ENCODE data around the gene THSD4.
"Not testable (repeated sequence)": the region's sequence is repeated elsewhere in the genome, so short reads cannot be mapped to it uniquely, and the experiment has no call there.

Gene THSD4

GRCh38 chr15:71437919-71438318 is 322.6 kb downstream of the THSD4 start:
- Histone ChIP-seq H3K9me3 (ENCODE audit: control insufficient read depth, insufficient read depth, low read length) (no peaks in the 10 kb centered on the region), H3K4me2 (ENCODE audit: low read length) (no peak overlapping the region), H3K9me2 (replicated peaks; ENCODE audit: control insufficient read depth, low read length) (no peaks in the 10 kb centered on the region), H4K20me1 (ENCODE audit: control insufficient read depth, insufficient read depth, low read depth, low read length) (no peaks in the 10 kb centered on the region), H3K79me2 (ENCODE audit: control insufficient read depth, low read length) (no peaks in the 10 kb centered on the region), H3F3A (ENCODE audit: control insufficient read depth, insufficient read depth) (no peaks in the 10 kb centered on the region), H3K27ac (ENCODE audit: low read depth, low read length) (no peak overlapping the region), H3K4me3 (ENCODE audit: low read length) (no peak overlapping the region), H3K4me1 (ENCODE audit: control insufficient read depth, low read length) (no peaks in the 10 kb centered on the region), H3K27me3 (ENCODE audit: control insufficient read depth, low read length) (peaks cover 10% of the 10 kb centered on the region; the same call in 1 of the 2 replicates), H3K36me3 (ENCODE audit: control insufficient read depth, low read length) (no peaks in the 10 kb centered on the region)
- no peak for TF ChIP-seq CTCF (IDR thresholded peaks at IDR 0.05; ENCODE audit: low read depth, low read length, poor library complexity, severe bottlenecking)
- TF ChIP-seq EZH2phosphoT487 (IDR thresholded peaks at IDR 0.05; ENCODE audit: borderline replicate concordance, low read length), result no peak

- not testable (repeated sequence) for H4K20me1 ChIP-seq (ENCODE audit: control insufficient read depth, insufficient read depth, low read depth, low read length); H3K4me2 ChIP-seq (ENCODE audit: low read length); H3F3A ChIP-seq (ENCODE audit: control insufficient read depth, insufficient read depth); H3K9me3 ChIP-seq (ENCODE audit: control insufficient read depth, insufficient read depth, low read length); H3K79me2 ChIP-seq (ENCODE audit: control insufficient read depth, low read length); H3K27ac ChIP-seq (ENCODE audit: low read depth, low read length); H3K36me3 ChIP-seq (ENCODE audit: control insufficient read depth, low read length); H3K9me2 ChIP-seq (replicated peaks; ENCODE audit: control insufficient read depth, low read length); H3K4me3 ChIP-seq (ENCODE audit: low read length); H3K4me1 ChIP-seq (ENCODE audit: control insufficient read depth, low read length)
- peaks cover 14% of the 10 kb centered on the region for H3K27me3 ChIP-seq (ENCODE audit: control insufficient read depth, low read length)
These were observed 324.2 kb downstream of the THSD4 start for GRCh38 chr15:71439478-71439877.

GRCh38 chr15:71440489-71441110 is 325.3 kb downstream of the THSD4 start:
- H3K79me2 ChIP-seq (ENCODE audit: control insufficient read depth, low read length), result no peaks in the 10 kb centered on the region
- no peak overlapping the region for H3K4me2 ChIP-seq (ENCODE audit: low read length)
- H3F3A ChIP-seq (ENCODE audit: control insufficient read depth, insufficient read depth), result no peaks in the 10 kb centered on the region
- peaks cover 19% of the 10 kb centered on the region for H3K27me3 ChIP-seq (ENCODE audit: control insufficient read depth, low read length)
- H3K9me3 ChIP-seq (ENCODE audit: control insufficient read depth, insufficient read depth, low read length), result no peaks in the 10 kb centered on the region
- H3K36me3 ChIP-seq (ENCODE audit: control insufficient read depth, low read length), result no peaks in the 10 kb centered on the region
- no peaks in the 10 kb centered on the region for H4K20me1 ChIP-seq (ENCODE audit: control insufficient read depth, insufficient read depth, low read depth, low read length)
- no peak overlapping the region for H3K4me3 ChIP-seq (ENCODE audit: low read length)
- no peak for TF ChIP-seq EZH2phosphoT487 (IDR thresholded peaks at IDR 0.05; ENCODE audit: borderline replicate concordance, low read length)
- peak; percentile 55 for TF ChIP-seq CTCF (IDR thresholded peaks at IDR 0.05; ENCODE audit: low read depth, low read length, poor library complexity, severe bottlenecking)
- no peaks in the 10 kb centered on the region for H3K4me1 ChIP-seq (ENCODE audit: control insufficient read depth, low read length)
- no peak overlapping the region for H3K27ac ChIP-seq (ENCODE audit: low read depth, low read length)
- H3K9me2 ChIP-seq (replicated peaks; ENCODE audit: control insufficient read depth, low read length), result no peaks in the 10 kb centered on the region

- Histone ChIP-seq H3K27me3 (ENCODE audit: control insufficient read depth, low read length) (peaks cover 29% of the 10 kb centered on the region), H4K20me1 (ENCODE audit: control insufficient read depth, insufficient read depth, low read depth, low read length) (no peaks in the 10 kb centered on the region), H3K4me2 (ENCODE audit: low read length) (no peak overlapping the region), H3K36me3 (ENCODE audit: control insufficient read depth, low read length) (no peaks in the 10 kb centered on the region), H3K9me2 (replicated peaks; ENCODE audit: control insufficient read depth, low read length) (no peaks in the 10 kb centered on the region), H3K27ac (ENCODE audit: low read depth, low read length) (no peak overlapping the region), H3K9me3 (ENCODE audit: control insufficient read depth, insufficient read depth, low read length) (no peaks in the 10 kb centered on the region), H3K79me2 (ENCODE audit: control insufficient read depth, low read length) (no peaks in the 10 kb centered on the region), H3K4me3 (ENCODE audit: low read length) (no peak overlapping the region), H3K4me1 (ENCODE audit: control insufficient read depth, low read length) (no peaks in the 10 kb centered on the region), H3F3A (ENCODE audit: control insufficient read depth, insufficient read depth) (no peaks in the 10 kb centered on the region)
- peak; percentile 91 for TF ChIP-seq CTCF (IDR thresholded peaks at IDR 0.05; ENCODE audit: low read depth, low read length, poor library complexity, severe bottlenecking)
- no peak for TF ChIP-seq EZH2phosphoT487 (IDR thresholded peaks at IDR 0.05; ENCODE audit: borderline replicate concordance, low read length)
These were observed 328.3 kb downstream of the THSD4 start for GRCh38 chr15:71443538-71443937.
